Sciatic nerve (tissue), 2 donors: ENCODE measurements around the gene FAM171A1. TPM values are rescaled to one million over a fixed set of nuclear protein-coding genes. Genes with fewer than 3 reads are reported as not detected.
"Not testable (repeated sequence)": the region's sequence is repeated elsewhere in the genome, so short reads cannot be mapped to it uniquely, and the experiment has no call there.

Experiments
- ATAC-seq: fragments of 200-7000 bp; cut with Tn5 transposase; one replicate; pipeline ENCODE4 v1.9.1; 2020; ENCODE audit warnings: mild to moderate bottlenecking, moderate library complexity
- DNase-seq: peaks from one replicate; pipeline ENCODE4 v3.0.0-alpha.2; 2020; ENCODE audit warnings: low spot score
- intact Hi-C: fragments of 100-400 bp; cut with DNase I; formaldehyde crosslinking; loops from one replicate; pipeline ENCODE4 v1.14.2; 2022
- total RNA-seq: library from RNA; stranded (reverse); fragmentation: NEBNext Ultra II Directional; extraction: Animal tissue kit (Norgen Biotek cat#: 25700); gene quantifications from one replicate; pipeline ENCODE4 v1.2.1, GENCODE V29; 2021
- donor health status: DM: no; HTN: no; CAD: no.
- donor health status: DM: no; HTN: no; CAD: no.

The FAM171A1 gene
- total RNA-seq, 1 donor from 2014 or later = 32.6 TPM

DNA sequence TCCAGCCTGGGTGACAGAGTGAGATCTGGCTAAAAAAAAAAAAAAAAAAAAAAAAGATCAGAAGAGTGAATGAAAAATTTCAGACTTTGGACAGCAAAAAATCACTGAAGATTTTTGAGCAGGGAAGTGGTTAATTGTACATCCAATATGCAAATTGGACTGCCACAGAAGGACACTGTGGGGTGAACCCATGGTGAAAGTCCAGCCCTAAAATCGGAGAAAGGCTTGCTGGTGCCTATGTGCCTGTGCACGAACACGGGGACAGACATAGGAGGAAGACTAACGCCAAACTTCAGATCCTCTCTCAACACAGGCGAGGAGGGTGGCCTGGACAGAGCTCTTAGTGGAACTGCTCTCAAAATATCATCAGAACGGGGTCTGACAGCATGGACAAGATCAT, 65.5 kb downstream of the FAM171A1 start:
- DNase-seq (no peak), ATAC-seq (no peak)
- intact Hi-C loops = no loop called here

DNA sequence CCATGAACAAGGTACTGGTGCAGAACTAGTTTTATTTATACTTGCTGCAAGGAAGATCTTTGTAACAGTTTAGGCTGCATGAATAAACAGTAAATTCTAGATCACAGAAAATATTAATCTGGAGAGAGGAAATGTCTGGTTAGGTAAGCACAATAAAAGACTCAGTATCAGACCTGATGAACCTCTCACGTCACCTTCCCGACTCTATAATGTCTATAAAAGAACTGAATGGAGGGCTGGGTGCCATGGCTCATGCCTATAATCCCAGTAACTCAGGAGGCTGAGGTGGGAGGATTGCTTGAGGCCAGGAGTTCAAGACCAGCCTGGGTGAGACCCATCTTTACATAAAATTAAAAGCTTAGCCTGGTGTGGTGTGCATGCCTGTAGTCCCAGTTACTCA, 65.9 kb downstream of the FAM171A1 start:
- intact Hi-C loops = no loop called here
- DNase-seq = no peak
- ATAC-seq = no peak

DNA sequence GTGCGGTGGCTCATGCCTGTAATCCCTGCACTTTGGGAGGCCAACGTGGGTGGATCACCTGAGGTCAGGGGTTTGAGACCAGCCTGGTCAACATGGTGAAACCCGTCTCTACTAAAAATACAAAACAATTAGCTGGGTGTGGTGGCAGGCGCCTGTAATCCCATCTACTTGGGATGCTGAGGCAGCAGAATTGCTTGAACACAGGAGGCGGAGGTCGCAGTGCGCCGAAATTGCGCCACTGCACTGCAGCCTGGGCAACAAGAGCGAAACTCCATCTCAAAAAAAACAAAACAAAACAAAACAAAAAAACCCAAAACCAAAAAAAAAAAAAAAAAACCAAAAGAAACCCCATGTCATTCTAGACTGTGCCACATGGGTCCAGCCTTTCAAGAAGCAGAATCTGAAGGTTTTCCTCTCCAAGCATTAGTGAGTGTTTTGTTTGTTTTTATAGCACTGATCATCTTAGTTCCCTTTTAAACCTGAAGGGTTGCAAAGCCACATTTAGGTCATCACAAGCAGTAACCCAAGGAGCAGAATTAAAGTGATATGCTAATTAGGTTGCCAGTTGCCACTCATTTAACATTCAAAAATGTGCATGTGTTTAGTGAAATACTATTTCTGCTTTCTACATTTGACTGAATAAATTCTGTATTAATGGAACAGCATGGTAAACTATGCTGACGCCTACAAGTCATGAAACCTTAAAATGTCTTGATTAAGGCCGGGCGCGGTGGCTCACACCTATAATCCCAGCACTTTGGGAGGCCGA, 68.7 kb downstream of the FAM171A1 start:
- ATAC-seq, DNase-seq, intact Hi-C loops: not testable (repeated sequence)

DNA sequence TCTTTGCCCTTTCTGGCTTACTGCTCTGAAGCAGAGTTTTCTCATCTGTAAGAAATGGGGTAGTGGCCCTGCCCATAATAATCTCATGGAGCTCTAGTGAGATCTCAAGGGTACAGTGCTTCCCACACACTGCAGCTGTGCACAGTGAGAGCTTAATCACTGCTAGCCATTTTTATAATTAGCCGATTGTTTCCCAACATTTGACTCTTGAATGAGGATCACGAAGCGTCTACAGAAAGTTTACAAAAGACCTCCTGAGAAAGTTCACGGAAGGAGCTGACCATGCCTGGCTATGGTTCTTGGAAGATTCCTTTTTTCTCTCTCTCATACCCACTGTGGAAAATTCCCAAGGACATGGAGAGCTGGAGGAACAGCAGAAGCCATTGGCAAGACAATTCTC, 70.4 kb downstream of the FAM171A1 start:
- no peak for DNase-seq
- intact Hi-C loops = no loop called here
- ATAC-seq = peak; percentile 93

DNA sequence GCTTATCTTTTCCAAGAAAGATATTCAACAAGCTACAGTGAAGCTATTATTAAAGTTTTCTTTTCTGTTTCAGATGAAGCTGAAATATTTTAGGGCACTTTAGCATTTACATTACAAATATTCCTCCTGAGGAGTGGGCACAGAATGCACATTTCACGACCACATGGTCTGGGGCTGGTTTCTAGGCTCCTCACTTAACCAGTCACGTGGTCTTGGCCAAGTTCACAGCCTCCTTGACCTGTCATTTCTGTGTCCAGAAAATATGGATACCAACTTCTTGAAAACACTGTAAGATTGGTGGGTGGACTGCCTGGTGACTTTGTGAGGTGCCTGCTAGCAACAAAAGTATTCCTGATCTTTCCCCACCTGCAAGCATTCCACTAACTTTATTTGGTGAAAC, 70.9 kb downstream of the FAM171A1 start:
- no peak for ATAC-seq
- DNase-seq = no peak
- intact Hi-C loops = no loop called here

DNA sequence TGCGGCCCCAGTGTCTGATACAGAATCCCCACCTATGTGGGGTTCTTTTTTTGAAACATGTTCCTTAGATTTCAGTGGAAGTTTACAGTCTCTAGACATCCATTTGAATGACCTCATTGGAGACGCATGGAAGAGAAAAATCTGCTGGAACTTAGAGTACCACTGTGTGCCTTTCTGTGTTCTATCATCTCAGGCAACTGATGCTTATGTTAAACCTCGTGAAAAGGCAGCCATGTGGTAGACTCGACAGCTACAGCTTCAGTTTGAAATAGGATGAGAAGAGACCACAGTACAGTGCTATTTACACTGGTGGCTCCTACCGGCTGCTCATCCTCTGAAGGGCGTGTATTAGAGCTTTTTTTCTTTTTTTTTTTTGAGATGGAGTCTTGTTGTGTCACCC, 74.4 kb downstream of the FAM171A1 start:
- ATAC-seq = no peak
- DNase-seq = no peak
- intact Hi-C loops = no loop called here

DNA sequence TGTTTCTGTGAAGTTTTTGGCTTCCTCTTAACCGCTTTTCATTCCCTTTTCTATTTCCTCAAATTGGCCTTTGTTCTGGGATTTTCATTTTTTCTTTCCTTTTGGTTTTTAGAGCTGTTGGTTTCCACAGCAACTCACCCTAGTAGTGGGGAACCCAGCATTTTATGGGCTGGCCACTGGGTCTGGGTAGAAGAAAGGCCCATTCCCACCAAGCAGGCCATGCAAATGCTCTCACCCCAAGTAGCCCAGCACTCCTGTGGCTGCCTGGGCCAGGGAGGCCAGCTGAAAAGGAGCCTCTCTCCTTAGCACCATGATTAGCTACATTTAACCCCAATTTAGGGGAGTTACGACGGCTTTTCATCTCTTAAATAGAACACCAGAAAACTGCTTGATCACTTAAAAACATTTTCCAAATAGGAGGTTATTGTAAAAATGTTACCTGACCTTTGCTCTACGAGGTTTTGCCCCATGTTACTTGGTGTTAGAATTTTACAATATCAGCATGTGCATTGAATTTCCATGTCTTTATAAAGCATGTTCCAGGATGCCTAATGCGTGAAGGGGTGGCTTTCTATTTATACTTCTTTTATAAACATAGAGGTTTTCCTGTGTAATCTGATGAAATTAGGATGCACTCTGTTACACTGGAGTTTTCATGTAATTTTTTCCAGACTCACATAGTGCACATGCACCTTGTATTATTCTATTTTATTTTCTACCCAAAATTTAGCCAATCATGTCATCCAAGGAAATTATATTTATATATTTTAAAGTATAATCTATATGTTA, 75.4 kb downstream of the FAM171A1 start:
- intact Hi-C loops = no loop called here
- DNase-seq (no peak), ATAC-seq (no peak)

DNA sequence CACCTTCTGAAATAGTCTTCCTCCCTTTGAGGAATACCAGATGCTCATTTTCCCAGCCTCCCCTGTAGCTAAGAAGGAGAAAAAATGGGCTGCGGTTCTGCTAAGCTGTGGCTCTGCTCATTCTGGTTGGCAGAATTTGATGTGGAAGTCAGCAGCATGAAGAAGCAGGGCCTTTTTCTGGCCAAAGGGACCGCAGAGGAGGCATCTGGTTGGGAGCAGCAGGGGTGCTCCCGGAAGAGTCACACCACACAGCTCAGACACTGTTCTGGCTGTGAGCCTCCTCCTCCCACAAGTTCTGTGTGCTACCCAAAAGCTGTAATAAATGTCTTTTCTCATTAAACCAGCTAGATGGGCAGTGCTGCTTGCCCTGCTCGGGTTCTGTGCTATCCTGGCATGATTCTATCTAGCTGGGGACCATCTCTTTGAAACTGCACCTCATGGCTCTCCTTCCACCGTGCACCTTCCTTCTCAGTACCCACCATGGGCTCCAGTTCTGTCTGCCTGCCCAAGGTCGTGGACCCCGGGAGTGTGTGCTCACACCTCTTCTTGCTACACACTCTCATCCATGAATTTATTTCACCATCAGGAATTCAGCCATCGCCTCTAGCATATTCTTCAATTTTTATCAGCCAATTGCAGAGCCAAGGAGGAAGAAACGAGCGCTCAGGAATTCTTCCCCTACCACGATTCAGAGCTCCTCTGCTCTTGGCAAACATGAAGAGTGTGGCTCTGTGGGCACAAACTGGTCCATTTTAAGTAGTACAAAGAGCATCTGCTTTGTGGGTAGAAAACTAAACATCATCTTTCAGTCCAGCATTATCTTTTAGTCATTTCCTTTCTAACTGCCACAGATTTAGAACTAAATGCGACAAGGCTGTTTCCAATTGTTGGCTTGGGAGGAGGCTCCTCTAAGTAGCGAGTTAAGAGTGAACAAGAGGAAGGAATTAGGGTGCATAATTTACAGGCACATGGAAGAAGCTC, 76.9 kb downstream of the FAM171A1 start:
- intact Hi-C loops = no loop called here
- ATAC-seq (peak; percentile 72), DNase-seq (no peak)

DNA sequence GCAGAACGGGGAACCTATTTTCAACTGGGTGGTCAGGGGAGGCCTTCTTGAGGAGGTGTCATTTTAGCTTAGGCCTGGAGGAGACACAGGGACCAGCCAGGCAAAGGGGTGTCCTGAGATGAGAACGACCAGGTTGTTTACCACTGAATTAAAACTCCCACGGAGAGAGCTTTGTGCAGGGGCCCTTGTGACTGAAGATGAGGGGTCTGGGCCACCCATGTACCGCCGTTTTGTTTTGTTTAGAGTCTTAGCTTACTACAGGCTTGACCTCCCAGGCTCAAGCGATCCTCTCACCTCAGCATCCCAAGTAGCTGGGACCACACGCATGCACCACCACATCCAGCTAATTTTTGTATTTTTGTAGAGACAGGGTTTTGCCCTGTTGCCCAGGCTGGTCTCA, 80.4 kb downstream of the FAM171A1 start:
- intact Hi-C loops = no loop called here
- no peak for ATAC-seq
- no peak for DNase-seq

DNA sequence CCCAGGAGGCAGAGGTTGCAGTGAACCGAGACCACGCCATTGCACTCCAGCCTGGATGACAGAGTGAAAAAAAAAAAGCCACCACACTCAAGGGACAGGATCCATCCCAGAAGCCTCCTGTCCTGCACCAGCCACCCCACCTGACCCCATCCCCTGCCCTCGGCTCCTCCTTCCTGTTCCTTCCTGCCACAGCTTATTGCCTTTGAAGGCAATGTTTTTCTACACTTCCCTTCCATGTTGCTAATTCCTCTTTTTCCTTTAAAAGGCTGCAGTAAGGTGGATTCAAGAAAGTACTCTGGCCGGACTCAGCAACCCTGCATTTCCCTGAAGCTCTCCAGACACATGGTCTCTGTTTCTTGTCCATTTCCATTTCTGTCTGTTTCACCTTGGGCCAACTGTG, 80.9 kb downstream of the FAM171A1 start:
- ATAC-seq = no peak
- intact Hi-C loops = no loop called here
- DNase-seq = no peak

DNA sequence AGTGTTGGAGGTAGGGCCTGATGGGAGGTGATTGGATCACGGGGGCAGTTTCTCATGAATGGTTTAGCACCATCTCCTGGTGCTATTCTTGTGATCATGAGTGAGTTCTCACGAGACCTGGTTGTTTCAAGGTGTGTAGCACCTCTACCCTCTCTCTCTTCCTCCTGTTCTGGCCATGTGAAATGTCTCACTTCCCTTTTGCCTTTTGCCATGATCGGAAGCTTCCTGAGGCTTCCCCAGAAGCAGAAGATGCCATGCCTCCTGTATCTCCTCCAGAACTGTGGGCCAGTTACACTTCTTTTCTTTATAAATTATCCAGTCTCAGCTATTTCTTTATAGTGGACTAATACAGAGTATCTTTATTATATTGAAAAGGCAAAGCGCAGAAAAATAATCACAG, 90.1 kb downstream of the FAM171A1 start:
- intact Hi-C loops = no loop called here
- no peak for DNase-seq
- no peak for ATAC-seq

DNA sequence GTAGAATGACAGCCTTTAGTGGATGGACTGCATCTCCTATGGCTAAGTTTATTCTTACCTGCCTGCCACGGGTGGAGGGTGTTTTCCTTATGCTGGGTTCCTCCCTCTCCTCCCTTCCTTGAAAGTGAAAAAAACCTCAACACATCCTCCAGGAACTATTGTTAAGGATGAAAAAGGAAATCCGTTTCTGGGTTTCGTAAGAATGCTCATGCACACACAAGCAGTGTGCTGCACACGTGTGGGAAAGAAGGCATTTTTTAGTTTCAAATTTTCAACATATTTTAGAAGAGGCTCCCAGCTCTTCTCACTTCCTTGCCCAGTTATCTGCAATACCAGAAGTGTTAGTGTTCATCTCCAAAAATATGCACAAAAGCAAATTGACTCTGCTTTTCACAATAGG, 90.6 kb downstream of the FAM171A1 start:
- DNase-seq (no peak), ATAC-seq (no peak)
- intact Hi-C loops = no loop called here

DNA sequence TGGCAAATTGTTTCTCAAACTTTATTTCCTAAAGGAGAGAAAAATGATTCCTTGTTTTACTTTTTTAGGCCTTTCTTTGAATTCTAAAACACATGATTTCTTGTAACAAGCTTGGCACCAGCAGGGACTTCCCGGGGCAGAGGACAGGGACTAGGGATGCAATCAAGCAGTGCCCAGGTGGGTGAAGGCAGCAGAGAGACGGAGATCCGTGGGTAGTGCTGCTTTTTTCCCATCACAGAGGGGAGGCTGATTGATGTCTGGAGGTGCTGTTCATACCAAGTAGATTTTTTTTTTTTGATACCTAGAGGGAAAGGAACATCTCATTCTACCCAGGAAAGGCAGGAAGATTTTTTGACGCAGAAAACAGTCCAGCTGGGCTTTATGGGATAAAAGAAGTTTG, 91.9 kb downstream of the FAM171A1 start:
- intact Hi-C loops = no loop called here
- ATAC-seq (no peak), DNase-seq (no peak)

DNA sequence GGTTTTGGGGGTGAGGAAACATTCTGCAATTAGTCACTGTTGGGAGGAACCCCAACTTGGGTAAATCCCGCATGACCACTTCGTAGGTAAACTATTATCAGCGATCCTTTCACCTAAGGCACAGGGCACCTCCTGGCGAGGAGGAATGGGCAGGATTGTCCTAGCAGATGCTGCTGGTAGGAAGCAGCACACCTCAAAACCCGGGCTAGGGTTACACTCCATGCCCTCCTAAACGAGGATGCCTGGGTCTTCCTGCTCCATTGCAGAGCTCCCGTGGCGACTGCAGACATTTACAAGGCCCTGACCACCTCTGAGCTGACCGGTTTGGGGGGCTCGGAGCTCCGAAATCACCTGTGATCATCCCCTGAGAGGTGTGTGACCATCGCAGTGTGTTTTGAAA, 92.3 kb downstream of the FAM171A1 start:
- ATAC-seq = no peak
- intact Hi-C loops = no loop called here

DNA sequence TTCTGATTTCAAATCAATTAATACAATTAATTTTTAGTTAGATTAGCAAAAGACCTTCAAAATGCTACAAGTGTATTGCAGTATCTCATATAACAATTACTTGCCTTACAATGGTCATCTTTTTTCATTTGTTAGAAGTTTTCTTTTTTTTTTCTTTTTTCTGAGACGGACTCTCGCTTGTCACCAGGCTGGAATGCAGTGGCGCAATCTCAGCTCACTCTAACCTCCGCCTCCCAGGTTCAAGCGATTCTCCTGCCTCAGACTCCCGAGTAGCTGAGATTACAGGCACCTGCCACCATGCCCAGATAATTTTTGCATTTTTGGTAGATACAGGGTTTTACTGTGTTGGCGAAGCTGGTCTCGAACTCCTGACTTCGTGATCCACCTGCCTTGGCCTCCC, 95.0 kb downstream of the FAM171A1 start:
- DNase-seq, intact Hi-C loops, ATAC-seq: not testable (repeated sequence)

More for the DNA sequence above, 92.3 kb downstream of the FAM171A1 start:
- DNase-seq = no peak

DNA sequence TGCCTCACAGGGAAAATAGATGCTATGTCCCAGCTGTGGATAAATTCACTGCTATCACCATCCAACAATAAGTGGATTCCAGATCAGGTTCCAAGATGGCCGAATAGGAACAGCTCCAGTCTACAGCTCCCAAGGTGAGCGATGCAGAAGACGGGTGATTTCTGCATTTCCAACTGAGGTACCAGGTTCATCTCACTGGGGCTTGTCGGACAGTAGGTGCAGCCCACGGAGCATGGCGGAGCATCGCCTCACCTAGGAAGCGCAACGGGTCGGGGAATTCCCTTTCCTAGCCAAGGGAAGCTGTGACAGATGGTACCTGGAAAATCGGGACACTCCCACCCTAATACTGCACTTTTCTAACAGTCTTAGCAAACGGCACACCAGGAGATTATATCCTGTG, 101.3 kb downstream of the FAM171A1 start:
- DNase-seq, ATAC-seq, intact Hi-C loops: not testable (repeated sequence)

DNA sequence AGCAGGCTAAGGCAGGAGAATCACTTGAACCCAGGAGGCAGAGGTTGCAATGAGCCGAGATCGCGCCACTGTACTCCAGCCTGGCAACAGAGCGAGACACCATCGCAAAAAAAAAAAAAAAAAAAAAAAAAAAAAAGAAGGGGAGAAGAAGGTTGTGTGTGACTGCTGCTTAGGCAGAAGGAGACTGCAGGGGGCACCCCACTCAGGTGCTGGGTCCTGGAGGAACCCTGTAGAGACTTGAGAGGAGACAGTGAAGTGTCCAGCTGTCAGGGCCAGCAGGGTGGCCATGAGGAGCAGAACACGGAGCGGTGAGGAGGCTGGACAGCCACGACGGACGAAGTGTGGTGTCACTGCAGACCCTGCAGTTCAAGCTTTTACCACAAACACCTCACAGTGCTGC, 103.6 kb downstream of the FAM171A1 start:
- intact Hi-C loops = no loop called here
- DNase-seq (no peak), ATAC-seq (peak; percentile 36)

DNA sequence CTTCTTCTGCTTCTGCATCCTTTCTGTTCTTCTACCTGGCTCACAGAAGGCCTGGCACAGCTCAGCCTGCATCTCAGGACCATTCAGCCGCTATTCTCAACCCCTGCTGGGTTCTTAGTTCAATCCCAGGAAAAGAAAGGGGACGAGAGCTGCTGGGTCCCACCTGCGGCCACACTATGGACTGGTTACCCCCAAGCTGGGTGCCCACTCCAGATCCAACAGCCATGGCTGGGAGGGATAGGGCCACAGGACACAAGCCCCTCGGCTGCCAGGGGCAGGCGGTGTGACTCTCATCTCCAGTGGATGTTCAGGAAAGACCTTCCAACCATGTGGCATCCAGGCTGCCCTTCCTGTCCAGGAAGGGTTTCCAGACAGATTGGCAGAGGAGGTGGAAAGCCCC, 105.0 kb downstream of the FAM171A1 start:
- DNase-seq (no peak), ATAC-seq (no peak)
- intact Hi-C loops = no loop called here

DNA sequence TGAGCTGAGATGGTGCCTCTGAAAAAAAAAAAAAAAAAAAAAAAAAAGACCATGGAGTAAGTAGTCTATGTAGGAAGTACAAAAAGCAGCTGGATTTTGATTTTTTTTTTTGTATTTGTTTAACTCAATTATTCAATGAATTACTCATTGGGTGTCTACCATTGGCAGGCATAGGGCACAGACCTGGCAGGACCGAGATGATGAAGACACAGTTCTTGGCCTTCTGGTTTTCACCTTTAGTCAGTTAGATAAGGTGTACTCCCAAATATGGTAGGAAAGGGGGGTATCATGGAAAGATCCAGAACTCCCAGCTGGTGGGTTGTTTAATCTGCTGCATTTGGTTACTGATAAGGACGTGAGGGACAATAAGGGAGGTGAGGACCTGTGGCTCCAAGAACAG, 105.5 kb downstream of the FAM171A1 start:
- no peak for DNase-seq
- intact Hi-C loops = no loop called here
- ATAC-seq = no peak
